Right atrium auricular region (tissue), 2 donors: Measurements from ENCODE around the gene INHA. TPM values are rescaled to one million over a fixed set of nuclear protein-coding genes. Genes with fewer than 3 reads are reported as not detected.

Experiments used
- DNase-seq: peaks from one replicate; pipeline ENCODE4 v3.0.0-alpha.2; 2019; ENCODE audit warnings: low spot score
- H3K27ac ChIP-seq, 2 donors: fragments of 200-600 bp; sonication (generic); 1 replicate in 1 of 2; 2 replicates in 1 of 2; pipeline ENCODE4 v1.5.1; 2016 to 2019
- H3K27me3 ChIP-seq, 2 donors: fragments of 200-600 bp; sonication (generic); one replicate each; pipeline versions ENCODE4 v1.5.1 to v1.6.0; 2017 to 2019
- H3K36me3 ChIP-seq: fragments of 200-600 bp; sonication (generic); one replicate; pipeline ENCODE4 v1.5.1; 2016
- H3K4me1 ChIP-seq, 2 donors: fragments of 200-600 bp; sonication (generic); one replicate each; pipeline versions ENCODE4 v1.5.1 to v1.6.0; 2017 to 2019
- H3K4me3 ChIP-seq, 2 donors: fragments of 200-600 bp; sonication (generic); 1 replicate in 1 of 2; 2 replicates in 1 of 2; pipeline ENCODE4 v1.5.1; 2017 to 2019; ENCODE audit warnings: mild to moderate bottlenecking in 1 of 2, moderate library complexity in 1 of 2
- H3K9me3 ChIP-seq, 2 donors: fragments of 200-600 bp; sonication (generic); one replicate each; pipeline ENCODE4 v1.5.1; 2019
- CTCF ChIP-seq, 2 donors: fragments of 200-600 bp; sonication (generic); IDR thresholded peaks; one replicate each; pipeline ENCODE4 v1.5.1; 2019; ENCODE audit warnings: antibody characterized with exemption in 2 of 2
- total RNA-seq, 2 donors: library from RNA; depleted of rRNA; stranded (reverse); fragments of >200 nt; gene quantifications; one replicate each; pipeline ENCODE4 v1.1.0, GENCODE V29; 2016

The INHA gene
- total RNA-seq, 2 donors from 2014 or later = 1.0 to 28.3 TPM

GRCh38 chr2:219566640-219567039, 5.5 kb upstream of the INHA start:
- Histone ChIP-seq H3K27ac (no peak overlapping the region), H3K4me3 (no peak overlapping the region), H3K27me3 (no peaks in the 10 kb centered on the region), H3K36me3 (peaks cover 32% of the 10 kb centered on the region), H3K9me3 (no peaks in the 10 kb centered on the region), H3K4me1 (peaks cover 0 to 14% of the 10 kb centered on the region in 2 donors)
- DNase-seq = no peak
- no peak for TF ChIP-seq CTCF (IDR thresholded peaks at IDR 0.05)

GRCh38 chr2:219567131-219567530, 5.0 kb upstream of the INHA start:
- no peak overlapping the region for H3K4me3 ChIP-seq
- peaks cover 27% of the 10 kb centered on the region for H3K36me3 ChIP-seq
- H3K27me3 ChIP-seq = no peaks in the 10 kb centered on the region
- no peak for DNase-seq
- peaks cover 0 to 19% of the 10 kb centered on the region in 2 donors for H3K4me1 ChIP-seq
- no peak overlapping the region for H3K27ac ChIP-seq
- TF ChIP-seq CTCF (IDR thresholded peaks at IDR 0.05) = no peak
- no peaks in the 10 kb centered on the region for H3K9me3 ChIP-seq

- Histone ChIP-seq H3K27ac (peak overlapping the region in 1 of 2 donors; percentile 11), H3K36me3 (peaks cover 20% of the 10 kb centered on the region), H3K4me3 (no peak overlapping the region), H3K9me3 (no peaks in the 10 kb centered on the region), H3K4me1 (peaks cover 0 to 21% of the 10 kb centered on the region in 2 donors), H3K27me3 (no peaks in the 10 kb centered on the region)
- TF ChIP-seq CTCF (IDR thresholded peaks at IDR 0.05) = no peak
- DNase-seq = no peak
These were observed 4.2 kb upstream of the INHA start for GRCh38 chr2:219567791-219568361.

- peak overlapping the region; percentile 89 to 93 for H3K27ac ChIP-seq
- no peaks in the 10 kb centered on the region for H3K27me3 ChIP-seq
- no peak for DNase-seq
- H3K9me3 ChIP-seq = no peaks in the 10 kb centered on the region
- no peak overlapping the region for H3K4me3 ChIP-seq
- no peak for TF ChIP-seq CTCF (IDR thresholded peaks at IDR 0.05)
- H3K4me1 ChIP-seq = peaks cover 0 to 21% of the 10 kb centered on the region in 2 donors
- peaks cover 8% of the 10 kb centered on the region for H3K36me3 ChIP-seq
These were observed 3.1 kb upstream of the INHA start for GRCh38 chr2:219569041-219569440.

GRCh38 chr2:219569635-219570034, 2.5 kb upstream of the INHA start:
- peak overlapping the region; percentile 89 to 93 for H3K27ac ChIP-seq
- no peaks in the 10 kb centered on the region for H3K27me3 ChIP-seq
- H3K36me3 ChIP-seq = peaks cover 2% of the 10 kb centered on the region
- no peak for DNase-seq
- no peaks in the 10 kb centered on the region for H3K9me3 ChIP-seq
- no peak for TF ChIP-seq CTCF (IDR thresholded peaks at IDR 0.05)
- H3K4me3 ChIP-seq = peak overlapping the region in 1 of 2 donors; percentile 80
- peaks cover 0 to 21% of the 10 kb centered on the region in 2 donors for H3K4me1 ChIP-seq
